ENCODE data around the gene DUSP22.
"Not testable (repeated sequence)": the region's sequence is repeated elsewhere in the genome, so short reads cannot be mapped to it uniquely, and the experiment has no call there.

DUSP22 gene

DNA sequence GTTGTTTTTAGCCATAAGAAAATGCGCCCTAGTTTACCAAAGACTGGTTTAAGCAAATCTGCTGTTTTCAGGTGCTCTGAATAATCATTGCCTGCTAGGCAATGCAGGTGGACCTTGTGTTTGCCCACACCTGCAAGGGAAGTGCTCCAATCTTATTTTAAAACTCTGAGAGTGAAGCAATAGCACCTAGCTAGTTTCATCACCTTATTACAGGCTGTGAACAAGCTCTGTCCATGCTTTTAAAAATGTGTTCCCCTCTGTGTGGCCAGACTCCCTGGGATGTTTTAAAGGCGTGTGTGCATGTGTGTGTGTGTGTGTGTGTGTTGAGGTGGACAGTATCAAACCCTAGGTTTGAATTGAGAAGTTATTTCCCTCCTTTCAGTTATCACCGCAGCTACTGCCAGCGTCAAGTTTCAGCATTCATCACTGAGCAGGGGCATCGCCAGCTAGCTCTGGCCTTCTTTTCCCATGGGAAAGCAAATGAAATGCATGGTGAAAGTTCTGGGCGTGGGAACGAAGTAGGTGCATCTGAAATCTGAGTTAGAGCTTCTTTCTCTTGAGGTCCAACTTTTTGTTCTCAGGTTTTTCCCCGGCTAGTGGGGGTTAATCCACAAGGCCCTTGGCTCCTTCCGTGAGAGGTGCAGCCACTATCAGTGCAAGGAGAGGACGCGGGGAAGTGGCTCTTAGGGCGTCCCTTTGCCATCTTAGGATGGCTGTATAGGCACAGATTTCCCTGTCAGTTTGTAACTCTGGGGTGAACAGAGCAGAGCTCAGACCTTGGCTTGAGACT is 30.8 kb downstream of the DUSP22 start:
- no peak overlapping the region for H3K4me3 ChIP-seq (ENCODE audit: low read depth, low read length)

DNA sequence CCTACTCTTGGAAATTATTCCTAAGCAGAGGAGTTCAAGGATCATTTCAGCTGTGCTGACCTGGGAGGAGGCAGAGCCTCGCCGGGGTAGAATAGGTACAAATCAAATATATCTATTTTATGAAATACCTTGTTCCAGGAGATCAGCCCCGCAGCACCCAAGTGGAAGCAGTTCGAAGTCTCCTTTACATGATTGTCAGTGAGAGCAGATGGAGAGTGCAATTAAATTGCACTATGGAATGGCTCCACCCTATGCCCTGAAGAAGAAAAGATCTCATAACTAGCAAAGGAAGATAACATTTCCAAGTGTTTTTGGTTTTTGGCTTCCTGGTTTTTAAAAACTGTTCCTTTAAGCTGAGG is 31.4 kb downstream of the DUSP22 start:
- H3K4me3 ChIP-seq (ENCODE audit: low read depth, low read length), result no peak overlapping the region

DNA sequence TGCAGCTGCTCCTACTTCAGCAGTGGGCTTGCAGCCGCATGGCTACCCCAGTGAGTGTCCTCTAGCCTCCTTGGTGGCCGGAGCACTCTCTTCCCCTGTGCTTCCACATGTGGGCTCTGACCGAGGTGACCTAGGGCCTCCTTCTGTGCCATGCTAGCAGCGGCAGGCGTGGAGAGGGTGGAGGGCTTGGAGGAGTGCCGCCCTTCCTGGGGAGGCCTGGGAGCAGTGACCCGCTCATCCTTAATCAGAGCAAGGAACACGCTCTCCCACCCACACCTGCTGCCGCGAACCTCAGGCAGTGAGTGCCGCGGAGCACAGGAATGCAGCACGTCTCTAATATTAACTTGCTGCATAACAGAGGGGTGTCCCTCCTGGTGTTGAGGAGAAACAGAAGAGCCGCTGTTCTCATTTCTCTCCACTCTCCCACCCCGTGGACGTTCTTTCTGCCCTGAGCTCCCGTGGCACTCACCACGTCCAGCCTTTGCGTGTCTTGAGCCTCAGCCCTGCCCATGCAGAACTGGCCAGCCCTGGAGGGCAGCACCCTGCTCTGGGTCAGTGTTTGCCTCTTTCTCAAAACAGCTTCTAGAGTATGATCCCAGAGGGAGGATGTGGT is 31.9 kb downstream of the DUSP22 start:
- no peak overlapping the region for H3K4me3 ChIP-seq (ENCODE audit: low read depth, low read length)

DNA sequence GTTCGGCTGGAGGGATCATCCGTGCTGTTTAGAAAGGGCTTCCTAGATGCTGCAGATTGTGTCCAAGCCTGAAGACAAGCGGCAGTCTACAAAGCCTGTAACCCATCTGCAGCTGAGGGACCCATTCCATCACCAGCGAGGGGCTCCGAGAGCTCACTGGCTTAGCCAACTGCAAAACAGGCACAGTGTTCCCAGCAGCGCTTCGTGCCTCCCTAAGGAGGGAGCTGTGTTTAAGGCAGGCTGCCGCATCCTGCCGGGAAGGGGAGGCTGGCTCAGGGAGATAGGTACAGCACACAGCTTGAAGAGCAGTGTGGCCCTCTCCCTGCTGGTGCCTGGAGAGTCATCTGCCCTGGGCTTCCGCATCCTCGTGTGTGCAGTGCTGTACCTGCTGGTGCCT is 32.4 kb downstream of the DUSP22 start:
- no peak overlapping the region for H3K4me3 ChIP-seq (ENCODE audit: low read depth, low read length)

DNA sequence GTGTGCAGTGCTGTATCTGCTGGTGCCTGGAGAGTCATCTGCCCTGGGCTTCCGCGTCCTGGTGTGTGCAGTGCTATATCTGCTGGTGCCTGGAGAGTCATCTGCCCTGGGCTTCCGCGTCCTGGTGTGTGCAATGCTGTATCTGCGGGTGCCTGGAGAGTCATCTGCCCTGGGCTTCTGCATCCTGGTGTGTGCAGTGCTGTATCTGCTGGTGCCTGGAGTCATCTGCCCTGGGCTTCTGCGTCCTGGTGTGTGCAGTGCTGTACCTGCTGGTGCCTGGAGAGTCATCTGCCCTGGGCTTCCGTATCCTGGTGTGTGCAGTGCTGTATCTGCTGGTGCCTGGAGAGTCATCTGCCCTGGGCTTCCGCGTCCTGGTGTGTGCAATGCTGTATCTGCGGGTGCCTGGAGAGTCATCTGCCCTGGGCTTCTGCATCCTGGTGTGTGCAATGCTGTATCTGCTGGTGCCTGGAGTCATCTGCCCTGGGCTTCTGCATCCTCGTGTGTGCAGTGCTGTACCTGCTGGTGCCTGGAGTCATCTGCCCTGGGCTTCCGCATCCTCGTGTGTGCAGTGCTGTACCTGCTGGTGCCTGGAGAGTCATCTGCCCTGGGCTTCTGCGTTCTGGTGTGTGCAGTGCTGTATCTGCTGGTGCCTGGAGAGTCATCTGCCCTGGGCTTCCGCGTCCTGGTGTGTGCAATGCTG is 33.0 kb downstream of the DUSP22 start:
- not testable (repeated sequence) for H3K4me3 ChIP-seq (ENCODE audit: low read depth, low read length)

DNA sequence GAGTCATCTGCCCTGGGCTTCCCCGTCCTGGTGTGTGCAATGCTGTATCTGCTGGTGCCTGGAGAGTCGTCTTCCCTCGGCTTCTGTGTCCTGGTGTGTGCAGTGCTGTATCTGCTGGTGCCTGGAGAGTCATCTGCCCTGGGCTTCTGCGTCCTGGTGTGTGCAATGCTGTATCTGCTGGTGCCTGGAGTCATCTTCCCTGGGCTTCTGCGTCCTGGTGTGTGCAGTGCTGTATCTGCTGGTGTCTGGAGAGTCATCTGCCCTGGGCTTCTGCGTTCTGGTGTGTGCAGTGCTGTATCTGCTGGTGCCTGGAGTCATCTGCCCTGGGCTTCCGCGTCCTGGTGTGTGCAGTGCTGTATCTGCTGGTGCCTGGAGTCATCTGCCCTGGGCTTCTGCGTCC is 33.8 kb downstream of the DUSP22 start:
- H3K4me3 ChIP-seq (ENCODE audit: low read depth, low read length), result not testable (repeated sequence)

DNA sequence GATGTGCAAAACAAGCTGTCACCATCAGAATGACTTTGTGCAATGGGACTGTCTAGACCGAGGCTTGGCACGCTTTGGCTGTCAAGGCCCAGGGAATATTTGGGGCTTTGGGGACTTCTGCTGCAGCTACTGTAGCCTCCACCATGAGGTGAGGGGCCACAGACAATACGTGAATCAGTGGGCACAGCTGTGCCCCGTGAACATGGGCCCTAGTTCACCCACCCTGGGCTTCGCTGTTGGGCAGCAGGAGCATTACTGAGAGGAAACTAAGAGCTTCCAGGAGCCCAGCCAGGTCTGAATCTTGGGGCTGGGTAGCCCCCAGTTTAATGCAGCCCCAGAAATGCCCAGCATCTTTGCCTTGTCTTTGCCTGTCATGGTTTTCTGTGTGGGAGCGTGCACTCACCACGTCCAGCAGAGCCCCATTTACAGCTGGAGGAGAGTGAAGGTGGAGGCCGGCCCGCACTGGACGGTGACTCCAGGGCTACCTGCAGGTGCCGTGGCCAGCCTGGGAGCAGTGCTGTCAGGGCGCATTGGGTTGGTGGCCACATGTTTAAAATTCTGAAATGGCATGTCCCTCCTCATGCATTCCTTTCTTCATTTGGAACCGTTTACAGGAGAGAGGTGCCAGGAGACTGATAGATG is 34.7 kb downstream of the DUSP22 start:
- no peak overlapping the region for H3K4me3 ChIP-seq (ENCODE audit: low read depth, low read length)

DNA sequence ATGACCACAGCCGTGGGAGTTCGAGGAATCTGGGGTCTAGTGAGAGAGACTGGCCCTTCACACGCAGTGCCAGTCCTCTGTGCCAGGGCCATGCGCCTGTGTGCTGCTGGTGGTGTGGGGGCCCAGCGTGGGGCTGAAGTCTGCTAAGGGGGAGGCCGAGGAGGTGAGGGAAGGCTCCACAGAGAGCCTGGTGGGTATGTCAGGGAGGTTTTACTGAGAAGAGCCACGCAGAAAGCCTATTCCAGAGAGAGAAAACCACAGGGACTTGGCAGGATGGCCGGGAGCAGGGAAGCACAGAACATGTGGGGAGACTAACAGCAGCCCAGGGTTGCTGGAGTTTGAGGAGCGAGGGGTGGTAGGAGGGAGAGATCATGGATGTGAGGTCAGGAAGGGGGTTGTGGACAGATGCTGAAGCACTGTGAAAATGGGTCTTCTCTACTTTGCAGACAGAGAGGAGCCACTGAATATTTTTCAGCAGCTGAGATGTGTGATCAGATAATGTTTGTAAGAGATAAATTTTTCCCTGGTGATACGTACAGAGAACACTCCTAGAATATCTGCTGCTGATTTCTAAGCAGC is 35.3 kb downstream of the DUSP22 start:
- no peak overlapping the region for H3K4me3 ChIP-seq (ENCODE audit: low read depth, low read length)

DNA sequence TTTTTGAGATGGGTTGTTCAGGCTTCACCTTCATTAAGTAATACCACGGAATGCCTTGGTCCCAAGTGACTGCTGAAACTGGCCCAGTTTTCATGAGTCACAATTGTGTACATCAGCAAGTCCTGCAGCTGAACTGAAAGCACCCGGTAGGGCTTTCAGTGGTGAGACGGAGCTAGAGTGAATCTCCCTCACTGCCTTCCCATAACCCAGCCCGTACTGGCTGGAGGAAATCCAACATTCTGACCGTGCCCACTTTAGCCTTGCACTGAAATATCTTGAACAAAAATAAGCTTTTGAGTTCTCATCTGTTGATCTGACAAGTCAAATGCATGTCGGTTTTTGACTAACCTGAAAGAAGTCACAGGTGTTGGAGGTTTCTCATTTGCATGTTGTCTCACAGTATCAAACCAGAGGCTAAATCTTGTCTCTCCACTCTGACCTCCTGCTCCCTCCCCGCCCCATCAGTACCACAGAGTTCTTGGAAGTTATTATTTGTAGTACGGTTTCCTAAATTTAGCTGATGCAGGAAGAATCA is 35.9 kb downstream of the DUSP22 start:
- no peak overlapping the region for H3K4me3 ChIP-seq (ENCODE audit: low read depth, low read length)

DNA sequence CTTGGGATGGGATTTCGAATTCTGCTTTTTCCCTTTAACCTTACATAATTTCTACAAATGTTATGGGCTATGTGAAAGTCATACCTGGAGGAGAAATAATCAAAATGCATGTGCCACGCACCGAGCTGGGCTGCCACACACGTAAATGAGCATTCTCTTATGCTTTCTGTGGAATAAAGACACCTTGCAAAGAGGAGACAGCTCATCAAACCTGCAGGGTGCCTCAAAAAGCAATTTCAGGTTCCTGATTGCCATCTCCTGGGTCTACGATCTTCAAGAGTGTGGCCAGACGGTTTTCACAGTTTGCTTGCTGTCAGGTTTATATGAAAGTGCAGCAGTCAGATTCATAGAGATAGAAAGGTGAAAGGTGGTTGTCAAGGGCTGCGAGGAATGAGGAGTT is 36.6 kb downstream of the DUSP22 start:
- H3K4me3 ChIP-seq (ENCODE audit: low read depth, low read length), result no peak overlapping the region

DNA sequence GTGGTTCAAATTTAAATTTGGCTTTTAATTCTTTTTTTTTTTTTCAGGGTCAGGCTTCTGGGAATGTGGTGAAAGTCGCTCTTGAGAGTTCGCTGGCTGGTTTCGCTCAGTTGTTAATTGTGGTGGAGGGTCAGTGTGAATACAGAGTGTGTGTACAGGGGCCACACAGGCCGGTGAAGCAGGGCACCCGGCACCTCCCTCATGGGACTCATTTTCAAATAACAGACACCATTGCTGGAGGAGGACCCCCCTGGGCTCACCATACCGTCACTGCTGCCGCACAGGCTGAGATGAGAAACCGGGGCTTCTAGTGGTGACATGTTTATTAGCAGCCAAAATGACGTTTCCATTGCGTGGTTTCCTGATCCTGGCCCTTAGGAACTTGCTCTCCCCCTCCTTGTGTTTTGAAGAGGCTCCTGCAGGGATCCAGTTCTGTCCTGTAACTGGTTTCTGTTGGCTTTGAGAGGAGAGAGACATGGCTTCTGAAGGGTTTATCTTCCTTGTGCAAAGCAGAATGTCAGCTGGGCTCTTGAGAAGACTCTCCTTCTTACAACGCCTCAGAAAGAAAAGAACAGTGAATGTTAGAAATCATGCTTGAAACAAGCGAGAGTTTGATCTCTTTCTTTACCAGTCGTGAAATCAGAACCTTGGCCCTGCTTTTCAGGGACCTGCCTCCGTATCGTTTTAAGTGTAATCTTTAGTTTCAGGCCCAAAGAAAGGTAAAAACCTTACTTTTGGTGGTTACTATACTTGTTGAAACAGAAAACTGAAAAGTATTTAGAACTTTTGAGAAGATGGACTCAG is 37.8 kb downstream of the DUSP22 start:
- no peak overlapping the region for H3K4me3 ChIP-seq (ENCODE audit: low read depth, low read length)

DNA sequence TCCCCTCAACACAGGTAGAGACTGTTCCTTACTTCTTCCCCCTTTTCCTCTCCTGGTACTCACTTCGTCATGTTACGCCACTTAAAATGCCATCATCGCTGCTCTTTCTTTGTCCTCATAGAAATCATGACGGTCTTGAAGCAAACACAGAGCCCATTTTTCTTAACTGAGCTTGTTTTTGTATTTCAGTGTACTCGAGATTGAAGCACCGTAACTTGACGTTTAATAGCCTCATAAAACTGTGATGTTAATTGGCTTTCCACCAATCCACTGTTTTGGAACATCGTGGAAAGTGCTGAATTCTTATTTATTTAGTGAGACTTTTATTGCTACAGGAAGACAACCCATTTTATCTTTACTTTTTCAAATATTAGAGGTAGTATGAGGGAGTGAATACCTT is 38.7 kb downstream of the DUSP22 start:
- no peak overlapping the region for H3K4me3 ChIP-seq (ENCODE audit: low read depth, low read length)

DNA sequence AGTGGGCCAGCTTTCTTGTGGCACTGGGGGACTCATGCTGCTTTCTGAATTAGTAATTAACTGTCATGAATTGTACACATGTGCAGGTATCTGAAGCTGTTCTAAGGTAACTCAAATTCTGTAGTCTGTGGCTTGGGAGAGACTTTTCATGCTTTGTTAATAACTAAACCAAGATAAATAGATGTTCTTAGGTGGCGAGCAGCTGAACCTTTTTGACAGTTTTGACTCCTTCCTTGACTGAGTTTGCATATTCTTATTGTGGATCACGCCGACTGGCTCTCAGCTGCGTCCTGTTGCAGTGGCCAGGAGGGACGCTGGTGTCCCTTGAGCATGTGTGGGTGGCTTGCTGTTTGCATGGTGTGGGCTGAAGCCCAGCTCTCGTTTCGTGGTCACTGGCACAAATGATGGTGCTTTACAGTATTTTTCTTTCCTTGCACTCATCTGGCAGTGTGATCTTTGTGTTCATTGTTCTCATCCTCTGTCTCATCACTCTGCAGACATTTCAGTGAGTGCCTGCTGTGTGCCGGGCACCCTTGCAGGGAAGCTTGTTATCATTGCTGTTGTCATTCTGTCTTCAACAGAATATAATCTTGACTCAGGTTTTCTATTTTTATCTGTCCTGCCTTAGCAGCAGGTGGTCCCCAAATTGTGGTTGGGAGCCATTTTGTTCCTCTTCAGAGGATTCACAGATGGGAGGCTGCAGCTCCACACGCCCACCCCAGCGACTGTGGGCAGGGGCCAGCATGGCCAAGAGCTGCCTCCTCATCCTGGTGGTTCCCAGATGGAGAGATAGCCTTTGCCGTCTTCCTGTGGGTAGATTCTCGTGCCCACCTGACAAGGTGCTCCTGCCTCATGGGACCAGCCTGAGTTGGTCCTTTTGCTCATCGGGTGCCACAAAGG is 39.6 kb downstream of the DUSP22 start:
- H3K4me3 ChIP-seq (ENCODE audit: low read depth, low read length), result no peak overlapping the region

DNA sequence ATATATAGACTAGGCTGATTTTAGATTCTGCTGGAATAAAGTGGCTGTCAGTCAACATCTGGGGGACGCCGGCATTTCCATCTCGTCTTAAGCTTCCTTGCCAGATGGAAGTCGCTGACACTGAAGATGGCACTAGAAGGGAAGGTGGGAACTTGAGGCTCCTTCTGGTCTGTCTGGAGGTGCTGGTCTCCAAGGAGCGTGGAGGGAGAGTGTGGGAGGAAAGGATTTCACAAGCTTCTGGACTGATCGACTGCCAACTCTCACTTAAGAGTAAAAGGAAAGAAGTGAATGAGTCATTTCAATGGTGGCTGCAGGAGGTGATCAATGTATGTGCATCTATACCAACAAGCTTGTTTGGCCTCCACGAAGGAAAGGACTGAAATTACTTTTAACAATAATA is 40.4 kb downstream of the DUSP22 start:
- no peak overlapping the region for H3K4me3 ChIP-seq (ENCODE audit: low read depth, low read length)

DNA sequence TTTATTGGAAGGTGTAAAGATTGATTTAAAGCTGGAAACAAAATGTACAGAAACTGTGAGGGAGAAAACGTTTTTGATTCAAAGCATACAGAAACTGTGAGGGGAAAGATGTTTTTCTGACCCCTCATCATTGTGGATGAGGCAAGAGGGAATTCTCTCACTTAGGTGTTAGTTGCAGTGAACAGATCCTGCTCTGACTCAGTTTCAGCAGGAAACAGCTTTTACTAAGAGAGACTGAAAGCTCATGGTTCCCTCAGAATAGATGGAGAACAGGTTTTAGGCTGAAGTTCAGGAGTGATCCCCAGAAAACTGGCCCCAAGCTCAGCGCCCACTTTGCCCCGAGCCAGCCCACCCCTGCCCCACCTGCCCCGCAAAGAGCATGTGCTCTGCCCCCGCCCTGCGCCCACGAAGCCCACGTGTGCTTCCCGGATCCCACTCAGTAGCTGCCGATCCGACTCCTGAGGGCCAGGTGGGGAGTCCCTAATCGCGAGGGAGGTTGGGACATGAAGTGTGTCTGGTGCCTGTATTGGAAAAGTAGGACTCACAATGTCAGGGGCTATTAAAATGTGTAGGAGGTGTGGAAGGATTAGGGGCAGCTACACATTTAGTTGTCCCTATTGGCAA is 41.2 kb downstream of the DUSP22 start:
- no peak overlapping the region for H3K4me3 ChIP-seq (ENCODE audit: low read depth, low read length)

DNA sequence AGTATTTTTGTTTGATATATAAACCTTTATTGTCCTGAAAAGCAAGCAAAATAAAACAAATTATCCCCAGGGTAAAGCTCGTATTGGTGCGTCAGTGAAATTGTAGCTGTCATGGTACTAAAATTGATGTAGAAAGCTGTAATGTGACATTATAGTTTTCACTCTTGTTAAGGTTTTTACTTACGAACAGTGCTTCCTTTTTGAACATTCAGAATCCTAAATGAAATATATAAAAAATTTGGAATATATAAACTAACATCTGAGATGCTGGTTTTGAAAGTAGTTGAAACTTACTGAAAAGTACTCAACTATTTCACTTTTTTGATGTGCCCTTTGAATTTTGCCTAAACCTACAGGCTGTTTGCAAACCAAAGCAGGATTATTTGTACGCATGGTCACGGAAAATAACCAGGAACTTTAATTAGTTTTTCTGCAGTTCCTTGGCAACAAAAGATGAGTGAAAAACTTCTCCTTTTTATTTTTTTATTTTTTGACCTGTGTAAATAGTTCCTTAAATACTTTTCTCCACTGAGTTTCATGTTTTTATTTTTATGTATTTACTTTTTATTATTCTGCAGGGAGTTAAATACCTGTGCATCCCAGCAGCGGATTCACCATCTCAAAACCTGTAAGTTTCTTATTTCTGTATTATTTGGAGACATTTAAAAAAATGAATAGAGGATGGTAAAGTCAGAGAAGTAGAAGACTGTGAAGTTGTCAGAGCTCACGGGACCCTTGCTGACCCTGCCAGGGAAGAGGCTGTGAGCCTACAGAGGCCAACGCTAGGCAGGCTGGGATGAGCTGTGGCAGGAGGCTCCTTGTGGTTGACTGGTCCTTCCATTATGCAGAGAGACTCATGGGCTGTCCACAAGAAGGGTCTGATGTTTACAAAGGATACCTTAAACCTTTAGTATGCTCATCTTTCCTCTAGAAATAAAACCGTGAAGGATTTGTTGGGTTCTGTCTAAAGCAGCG is 42.5 kb downstream of the DUSP22 start:
- H3K4me3 ChIP-seq (ENCODE audit: low read depth, low read length), result no peak overlapping the region

DNA sequence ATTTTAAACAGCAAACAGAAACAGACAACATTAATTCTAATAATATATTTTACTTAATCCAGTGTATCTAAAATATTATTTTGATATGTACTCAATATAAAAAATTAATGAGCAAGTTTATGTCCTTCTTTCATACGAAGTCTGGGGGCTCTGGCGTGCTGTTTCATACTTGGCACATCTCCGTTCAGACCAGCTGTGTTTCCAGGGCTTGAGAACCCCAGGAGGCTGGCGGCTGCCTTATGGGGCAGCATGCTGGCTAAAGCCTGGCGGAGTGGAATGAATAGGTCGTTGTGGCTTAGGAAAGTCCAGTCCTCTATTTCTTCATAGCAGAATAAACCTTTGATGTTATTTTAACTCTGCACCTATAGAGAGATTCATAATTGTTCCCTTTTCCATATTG is 43.3 kb downstream of the DUSP22 start:
- no peak overlapping the region for H3K4me3 ChIP-seq (ENCODE audit: low read depth, low read length)

All from iPS-11a (cell line).